K562 (cell line): ENCODE results near the gene RPS15A. TPM values are rescaled to one million over a fixed set of nuclear protein-coding genes. Genes with fewer than 3 reads are reported as not detected.
A peak's percentile ranks its signal among the peaks of the same experiment; 100 is the strongest.

ENCODE experiments used
- ARID4B ChIP-seq: sonication (generic); formaldehyde crosslinking; IDR thresholded peaks from 2 replicates; pipeline ENCODE4 v1.8.0; 2022; ENCODE audit warnings: mild to moderate bottlenecking, missing genetic modification reagents
- BHLHE40 ChIP-seq: IDR thresholded peaks from 2 replicates; pipeline ENCODE4 v1.6.1; 2011; ENCODE audit warnings: low read length, improper control_type of control experiment
- CHCHD3 ChIP-seq: fragments of 250-450 bp; sonication (Bioruptor Pico); IDR thresholded peaks from 2 replicates; pipeline ENCODE4 v2.1.2; 2022; ENCODE audit warnings: mild to moderate bottlenecking
- CREB5 ChIP-seq: fragments of 250-450 bp; sonication (Bioruptor Pico); IDR thresholded peaks from 2 replicates; pipeline ENCODE4 v1.5.0; 2020; ENCODE audit warnings: mild to moderate bottlenecking
- KDM4B ChIP-seq, 2 experiments: fragments of 450-650 bp in 1 of 2; sonication (generic) in 1 of 2; IDR thresholded peaks; 2 replicates each; pipeline ENCODE4 v1.6.1; 2016 to 2017; ENCODE audit warnings: borderline replicate concordance in 2 of 2, antibody characterized with exemption in 1 of 2, low read depth in 1 of 2, mild to moderate bottlenecking in 1 of 2
- MAX ChIP-seq: sonication (generic); formaldehyde crosslinking; IDR thresholded peaks from 2 replicates; pipeline ENCODE4 v1.9.0; 2022; ENCODE audit warnings: mild to moderate bottlenecking, missing genetic modification reagents
- NFATC3 ChIP-seq: fragments of 450-650 bp; IDR thresholded peaks from 2 replicates; pipeline ENCODE4 v1.6.1; 2017; ENCODE audit warnings: mild to moderate bottlenecking
- NR2F6 ChIP-seq: fragments of 450-650 bp; formaldehyde crosslinking; IDR thresholded peaks from 2 replicates; pipeline ENCODE4 v1.4.0; 2020; ENCODE audit warnings: mild to moderate bottlenecking
- REST ChIP-seq, 2 experiments: fragments of 450-650 bp; formaldehyde crosslinking in 1 of 2; IDR thresholded peaks; 2 replicates each; pipeline versions ENCODE4 v1.4.0 to v1.6.1; 2014 to 2020; ENCODE audit warnings: mild to moderate bottlenecking in 2 of 2, borderline replicate concordance in 1 of 2, low read depth in 1 of 2
- SRSF1 ChIP-seq: fragments of 200-400 bp; formaldehyde crosslinking; IDR thresholded peaks from 2 replicates; pipeline ENCODE4 v1.6.1; 2017; ENCODE audit warnings: mild to moderate bottlenecking, low read depth, low read length, moderate library complexity
- ZNF766 ChIP-seq: fragments of 200-800 bp; sonication (Bioruptor generic); conservative IDR thresholded peaks from 2 replicates; pipeline ENCODE4 v1.6.1; 2016; ENCODE audit warnings: missing genetic modification characterization, missing compliant biosample characterization
- polyA plus RNA-seq, 8 experiments: library from polyadenylated mRNA; depleted of rRNA in 4 of 8; stranded (reverse) in 5 of 8; unstranded in 3 of 8; fragments of >200 nt; fragmentation: Nextera tagmentation in 2 of 8; fragmentation: Illumina TruSeq in 1 of 8; extraction: Ambion mirVana in 2 of 8; extraction: Trizol in 1 of 8; gene quantifications; 2 replicates each; pipeline versions ENCODE4 v1.2.1 to v1.2.3, GENCODE V29; 2011 to 2014; ENCODE audit warnings: inconsistent platforms in 1 of 8, missing spikeins in 1 of 8
- total RNA-seq, 7 experiments: library from RNA; depleted of rRNA in 6 of 7; stranded (reverse); fragments of >200 nt in 6 of 7; fragmentation: Illumina TruSeq in 2 of 7; extraction: Trizol in 2 of 7; gene quantifications; 2 replicates each; pipeline versions ENCODE4 v1.2.1 to v1.2.3, GENCODE V29; 2011 to 2021; ENCODE audit warnings: low replicate concordance in 1 of 7

The RPS15A gene
- total and polyA plus RNA-seq, 9 of the 15 experiments (the other 6 are each of a cell fraction or from before 2014, with no cell fraction given) = 1,397 to 5,474 (median 2,798) TPM

GRCh38 chr16:18789850-18790706, at the start of gene RPS15A (continued):
- TF ChIP-seq REST (IDR thresholded peaks at IDR 0.05; ENCODE audit: borderline replicate concordance) = peak; percentile 97
- TF ChIP-seq REST (CRISPR knock-in tag; IDR thresholded peaks at IDR 0.05; ENCODE audit: low read depth) = peak; percentile 70
- no peak for TF ChIP-seq BHLHE40
- no peak for TF ChIP-seq CHCHD3 (CRISPR knock-in tag)
- TF ChIP-seq NFATC3 = no peak
- 0 out of 4 replicates have a peak, but pooled peaks of 1 of the 2 experiments have one; percentile 62 for TF ChIP-seq KDM4B (IDR thresholded peaks at IDR 0.05; ENCODE audit: borderline replicate concordance in 2 of 2, low read depth in 1 of 2)
- 0 out of 2 replicates have a peak, but pooled peaks have one; percentile 36 for TF ChIP-seq CREB5 (CRISPR knock-in tag)
- TF ChIP-seq SRSF1 = no peak
- TF ChIP-seq ZNF766 (CRISPR knock-in tag) = 0 out of 2 replicates have a peak, but pooled peaks have one; percentile 8
- TF ChIP-seq NR2F6 (CRISPR knock-in tag) = no peak
- peak; percentile 61 for TF ChIP-seq MAX (CRISPR knock-in tag)
- peak; percentile 82 for TF ChIP-seq ARID4B (CRISPR knock-in tag)
